A673 (cell line): Measurements from ENCODE around the gene MPPE1.

Experiments
- EZH2 ChIP-seq: fragments of 200-600 bp; sonication (generic); IDR thresholded peaks from 2 replicates; pipeline ENCODE4 v1.6.1; 2017; ENCODE audit warnings: borderline replicate concordance, low read depth, mild to moderate bottlenecking, mixed read lengths, antibody characterized with exemption, low read length; ENCODE audit not compliant: poor library complexity, severe bottlenecking
- TF ChIP-seq, protein P1 (sequence below): fragments of 300-800, 200-600 bp; sonication (generic); conservative IDR thresholded peaks from 2 replicates; pipeline ENCODE4 v1.5.1; 2017; ENCODE audit warnings: low read depth, mild to moderate bottlenecking, antibody characterized with exemption, low read length, moderate library complexity, mixed read lengths

DNA sequence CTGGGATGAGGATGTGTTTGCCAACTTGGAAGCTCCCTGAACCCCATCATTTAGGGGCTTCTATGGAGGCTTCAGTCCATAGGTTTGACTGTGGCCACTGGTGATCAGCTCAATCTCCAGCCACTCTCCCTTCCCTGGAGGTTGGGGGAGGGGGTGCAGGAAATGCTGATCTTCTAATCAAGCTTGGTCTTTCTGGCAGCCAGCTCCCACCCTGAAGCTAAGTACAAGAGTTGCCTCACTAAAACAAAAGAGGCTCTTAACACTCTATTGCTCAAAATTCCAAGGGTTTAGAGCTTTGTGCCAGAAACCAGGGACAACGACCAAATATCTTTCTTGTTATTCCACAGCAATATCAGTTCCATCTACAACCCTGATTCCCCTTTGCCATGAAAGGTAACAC is 19.4 kb upstream of the MPPE1 start:
- TF ChIP-seq, protein P1, sequence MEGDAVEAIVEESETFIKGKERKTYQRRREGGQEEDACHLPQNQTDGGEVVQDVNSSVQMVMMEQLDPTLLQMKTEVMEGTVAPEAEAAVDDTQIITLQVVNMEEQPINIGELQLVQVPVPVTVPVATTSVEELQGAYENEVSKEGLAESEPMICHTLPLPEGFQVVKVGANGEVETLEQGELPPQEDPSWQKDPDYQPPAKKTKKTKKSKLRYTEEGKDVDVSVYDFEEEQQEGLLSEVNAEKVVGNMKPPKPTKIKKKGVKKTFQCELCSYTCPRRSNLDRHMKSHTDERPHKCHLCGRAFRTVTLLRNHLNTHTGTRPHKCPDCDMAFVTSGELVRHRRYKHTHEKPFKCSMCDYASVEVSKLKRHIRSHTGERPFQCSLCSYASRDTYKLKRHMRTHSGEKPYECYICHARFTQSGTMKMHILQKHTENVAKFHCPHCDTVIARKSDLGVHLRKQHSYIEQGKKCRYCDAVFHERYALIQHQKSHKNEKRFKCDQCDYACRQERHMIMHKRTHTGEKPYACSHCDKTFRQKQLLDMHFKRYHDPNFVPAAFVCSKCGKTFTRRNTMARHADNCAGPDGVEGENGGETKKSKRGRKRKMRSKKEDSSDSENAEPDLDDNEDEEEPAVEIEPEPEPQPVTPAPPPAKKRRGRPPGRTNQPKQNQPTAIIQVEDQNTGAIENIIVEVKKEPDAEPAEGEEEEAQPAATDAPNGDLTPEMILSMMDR, result no peak
- TF ChIP-seq EZH2, result no peak
